HG03060 (cell line): ENCODE results near the gene SECISBP2.

Experiments
- ATAC-seq: cut with Tn5 transposase; IDR thresholded peaks from one replicate; pipeline ENCODE4 v1.9.1; 2021; ENCODE audit warnings: low read depth, moderate number of reproducible peaks; ENCODE audit not compliant: unreplicated experiment

Gene SECISBP2

GRCh38 chr9:89346696-89347095 is 28.4 kb downstream of the SECISBP2 start:
- ATAC-seq, result no peak

GRCh38 chr9:89347651-89348050 is 29.4 kb downstream of the SECISBP2 start:
- no peak for ATAC-seq

- ATAC-seq, result no peak
Measured at GRCh38 chr9:89349607-89350006, 31.3 kb downstream of the SECISBP2 start.

GRCh38 chr9:89350988-89351557 is 32.8 kb downstream of the SECISBP2 start:
- ATAC-seq, result no peak

GRCh38 chr9:89351584-89352300 is 33.4 kb downstream of the SECISBP2 start:
- ATAC-seq, result no peak

GRCh38 chr9:89352451-89352850 is 34.2 kb downstream of the SECISBP2 start:
- no peak for ATAC-seq

- no peak for ATAC-seq
Measured at GRCh38 chr9:89352874-89353649, 34.8 kb downstream of the SECISBP2 start.

- ATAC-seq, result no peak
Measured at GRCh38 chr9:89353989-89354388, 35.7 kb downstream of the SECISBP2 start.

- no peak for ATAC-seq
Measured at GRCh38 chr9:89354471-89354870, 36.2 kb downstream of the SECISBP2 start.

GRCh38 chr9:89356782-89357181 is 38.5 kb downstream of the SECISBP2 start:
- ATAC-seq, result no peak

- ATAC-seq, result no peak
Measured at GRCh38 chr9:89357331-89358197, 39.3 kb downstream of the SECISBP2 start.

GRCh38 chr9:89358376-89358916 is 40.1 kb downstream of the SECISBP2 start:
- no peak for ATAC-seq

- ATAC-seq, result no peak
Measured at GRCh38 chr9:89358985-89359384, 40.7 kb downstream of the SECISBP2 start.

- no peak for ATAC-seq
Measured at GRCh38 chr9:89359751-89360261, 41.5 kb downstream of the SECISBP2 start.

GRCh38 chr9:89360465-89360864 is 42.2 kb downstream of the SECISBP2 start:
- no peak for ATAC-seq

GRCh38 chr9:89361031-89361430 is 42.7 kb downstream of the SECISBP2 start:
- no peak for ATAC-seq

GRCh38 chr9:89361816-89362646 is 43.7 kb downstream of the SECISBP2 start:
- ATAC-seq, result no peak

- ATAC-seq, result no peak
Measured at GRCh38 chr9:89362647-89363310, 44.5 kb downstream of the SECISBP2 start.

GRCh38 chr9:89363311-89363670 is 45.0 kb downstream of the SECISBP2 start:
- ATAC-seq, result no peak
